Liver (tissue), 9 donors: Measurements from ENCODE around the gene ZKSCAN3. TPM values are rescaled to one million over a fixed set of nuclear protein-coding genes. Genes with fewer than 3 reads are reported as not detected.

ENCODE experiments used
- DNase-seq: peaks from one replicate; pipeline ENCODE4 v3.0.0-alpha.2; 2017; ENCODE audit warnings: low spot score
- H3K27ac ChIP-seq, 2 donors: one replicate each; pipeline ENCODE4 v1.7.0; 2013; ENCODE audit warnings: inconsistent platforms in 2 of 2, low read length in 2 of 2, control low read depth in 1 of 2, low read depth in 1 of 2, mild to moderate bottlenecking in 1 of 2
- H3K27me3 ChIP-seq, 4 donors: one replicate each; pipeline versions ENCODE4 v1.6.1 to v1.7.0; 2013; ENCODE audit warnings: low read length in 3 of 4, inconsistent platforms in 1 of 4, mild to moderate bottlenecking in 1 of 4, moderate library complexity in 1 of 4; ENCODE audit not compliant: control insufficient read depth in 4 of 4, insufficient read depth in 4 of 4
- H3K36me3 ChIP-seq, 4 donors: one replicate each; pipeline versions ENCODE4 v1.6.1 to v1.7.0; 2013; ENCODE audit warnings: low read length in 3 of 4, mild to moderate bottlenecking in 3 of 4, low read depth in 1 of 4, moderate library complexity in 1 of 4; ENCODE audit not compliant: control insufficient read depth in 4 of 4, insufficient read depth in 3 of 4
- H3K4me1 ChIP-seq, 4 donors: one replicate each; pipeline versions ENCODE4 v1.6.1 to v1.7.0; 2013; ENCODE audit warnings: low read length in 3 of 4, mild to moderate bottlenecking in 3 of 4, moderate library complexity in 1 of 4; ENCODE audit not compliant: control insufficient read depth in 4 of 4, insufficient read depth in 4 of 4
- H3K4me3 ChIP-seq, 3 donors: one replicate each; pipeline versions ENCODE4 v1.6.1 to v1.7.0; 2013; ENCODE audit warnings: low read length in 3 of 3, control low read depth in 1 of 3, low read depth in 1 of 3, mild to moderate bottlenecking in 1 of 3
- H3K9ac ChIP-seq, 2 donors: one replicate each; pipeline ENCODE4 v1.7.0; 2013; ENCODE audit warnings: low read length in 2 of 2, mild to moderate bottlenecking in 2 of 2, moderate library complexity in 2 of 2, control low read depth in 1 of 2, low read depth in 1 of 2
- H3K9me3 ChIP-seq, 4 donors: one replicate each; pipeline versions ENCODE4 v1.6.1 to v1.7.0; 2013; ENCODE audit warnings: low read length in 3 of 4; ENCODE audit not compliant: control insufficient read depth in 4 of 4
- CTCF ChIP-seq: fragments of 150-350 bp; IDR thresholded peaks from 2 replicates; pipeline ENCODE4 v1.5.1; 2017; ENCODE audit warnings: improper control_type of control experiment, low read depth, low read length; ENCODE audit not compliant: missing input control
- FOXA1 ChIP-seq: IDR thresholded peaks from 2 replicates; pipeline ENCODE4 v1.6.1; 2016; ENCODE audit warnings: antibody characterized with exemption
- FOXA2 ChIP-seq: IDR thresholded peaks from 2 replicates; pipeline ENCODE4 v1.6.1; 2016; ENCODE audit warnings: antibody characterized with exemption
- GABPA ChIP-seq, 2 donors: IDR thresholded peaks in 1 of 2; conservative IDR thresholded peaks in 1 of 2; 2 replicates each; pipeline ENCODE4 v1.6.1; 2016; ENCODE audit warnings: antibody characterized with exemption in 2 of 2, mild to moderate bottlenecking in 1 of 2, moderate library complexity in 1 of 2
- HNF4A ChIP-seq, 2 donors: conservative IDR thresholded peaks; 2 replicates each; pipeline ENCODE4 v1.6.1; 2016; ENCODE audit warnings: antibody characterized with exemption in 2 of 2, mild to moderate bottlenecking in 2 of 2
- HNF4G ChIP-seq: IDR thresholded peaks from 2 replicates; pipeline ENCODE4 v1.6.1; 2016; ENCODE audit warnings: antibody characterized with exemption
- JUND ChIP-seq, 2 donors: IDR thresholded peaks; 2 replicates each; pipeline ENCODE4 v1.6.1; 2016; ENCODE audit warnings: antibody characterized with exemption in 2 of 2
- MAX ChIP-seq: IDR thresholded peaks from 2 replicates; pipeline ENCODE4 v1.6.1; 2016; ENCODE audit warnings: antibody characterized with exemption
- NR2F2 ChIP-seq: IDR thresholded peaks from 2 replicates; pipeline ENCODE4 v1.6.1; 2016; ENCODE audit warnings: antibody characterized with exemption
- RAD21 ChIP-seq, 2 donors: IDR thresholded peaks; 2 replicates each; pipeline ENCODE4 v1.6.1; 2016; ENCODE audit warnings: antibody characterized with exemption in 2 of 2, mild to moderate bottlenecking in 2 of 2
- REST ChIP-seq: IDR thresholded peaks from 2 replicates; pipeline ENCODE4 v1.6.1; 2016; ENCODE audit warnings: antibody characterized with exemption, mild to moderate bottlenecking
- RXRA ChIP-seq, 2 donors: IDR thresholded peaks; 2 replicates each; pipeline ENCODE4 v1.6.1; 2017 to 2018; ENCODE audit warnings: antibody characterized with exemption in 2 of 2, mild to moderate bottlenecking in 1 of 2
- TAF1 ChIP-seq: conservative IDR thresholded peaks from 2 replicates; pipeline ENCODE4 v1.6.1; 2016; ENCODE audit warnings: antibody characterized with exemption, mild to moderate bottlenecking
- YY1 ChIP-seq: IDR thresholded peaks from 2 replicates; pipeline ENCODE4 v1.6.1; 2016; ENCODE audit warnings: antibody characterized with exemption, mild to moderate bottlenecking
- WGBS: extraction: QIAGEN DNeasy Blood & Tissue Kit; methylation state at CpG from one replicate; pipeline ENCODE4 v1.1.7; 2013; 5-methylcytosine and 5-hydroxymethylcytosine counted together
- polyA plus RNA-seq, 2 donors: library from polyadenylated mRNA; stranded (reverse) in 1 of 2; unstranded in 1 of 2; fragments of 200-250 nt in 1 of 2; fragments of >200 nt in 1 of 2; fragmentation: Nextera tagmentation in 1 of 2; extraction: Ambion mirVana in 1 of 2; gene quantifications; one replicate each; pipeline versions ENCODE4 v1.2.1 to v1.2.3, GENCODE V29; 2013 to 2015
- total RNA-seq, 2 donors: library from RNA; depleted of rRNA; stranded (reverse); fragments of >200 nt; gene quantifications; one replicate each; pipeline ENCODE4 v1.2.3, GENCODE V29; 2014
- TF ChIP-seq, protein P1 (sequence below): IDR thresholded peaks from 2 replicates; pipeline ENCODE4 v1.6.1; 2016; ENCODE audit warnings: antibody characterized with exemption
- donor health status: healthy.
- donor health status: healthy.
- donor health status: healthy.
- donor health status: healthy.
- donor health status: healthy.

ZKSCAN3 gene
- total and polyA plus RNA-seq, 4 donors = 0.93 to 8.8 (median 1.9) TPM

DNA sequence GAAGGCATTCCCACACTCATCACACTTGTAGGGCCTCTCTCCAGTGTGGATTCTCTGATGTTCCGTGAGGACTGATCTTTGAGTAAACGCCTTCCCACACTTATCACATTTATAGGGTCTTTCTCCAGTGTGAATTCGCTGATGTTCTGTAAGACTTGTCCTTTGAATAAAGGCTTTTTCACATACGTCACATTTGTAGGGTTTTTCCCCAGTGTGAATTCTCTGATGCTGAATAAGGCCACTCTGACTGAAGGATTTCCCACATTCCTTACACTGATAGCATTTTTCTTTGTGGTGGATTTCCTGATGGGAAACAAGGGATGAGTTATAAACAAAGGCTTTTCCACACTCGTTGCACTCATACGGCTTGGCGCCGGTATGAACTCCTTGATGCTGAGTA lies 40.9 kb downstream of the ZKSCAN3 start (continued):
- TF ChIP-seq REST = no peak
- no peak for TF ChIP-seq YY1
- TF ChIP-seq FOXA1 = no peak
- no peak for TF ChIP-seq MAX
- no peak for TF ChIP-seq JUND (IDR thresholded peaks at IDR 0.05)
- no peak for TF ChIP-seq TAF1

GRCh38 chr6:28393912-28394662 lies 44.3 kb downstream of the ZKSCAN3 start:
- Histone ChIP-seq H3K27ac (no peak overlapping the region), H3K4me1 (peaks cover 2 to 9% (median 6%) of the 10 kb centered on the region in 4 donors), H3K36me3 (peaks cover 7 to 32% (median 24%) of the 10 kb centered on the region in 4 donors), H3K9ac (no peak overlapping the region), H3K4me3 (no peak overlapping the region), H3K9me3 (no peaks in the 10 kb centered on the region), H3K27me3 (no peaks in the 10 kb centered on the region)
- TF ChIP-seq FOXA1 (no peak), HNF4A (conservative IDR thresholded peaks at IDR 0.05) (peak in 1 of 2 donors; percentile 35), NR2F2 (no peak), RAD21 (IDR thresholded peaks at IDR 0.05) (peak; percentile 37 to 62)
- 74% methylated on average over 5 of the region's 5 CpGs for WGBS
- DNase-seq = no peak

- Histone ChIP-seq H3K9me3 (no peaks in the 10 kb centered on the region), H3K4me3 (no peak overlapping the region), H3K27me3 (no peaks in the 10 kb centered on the region), H3K27ac (no peak overlapping the region), H3K9ac (no peak overlapping the region), H3K36me3 (peaks cover 7 to 15% (median 11%) of the 10 kb centered on the region in 4 donors), H3K4me1 (peaks cover 2 to 15% (median 7%) of the 10 kb centered on the region in 4 donors)
- TF ChIP-seq HNF4A (conservative IDR thresholded peaks at IDR 0.05) = no peak
- TF ChIP-seq FOXA2 = no peak
- TF ChIP-seq TAF1 = no peak
- no peak for TF ChIP-seq CTCF
- TF ChIP-seq MAX = no peak
- TF ChIP-seq RXRA (IDR thresholded peaks at IDR 0.05) = no peak
- TF ChIP-seq RAD21 (IDR thresholded peaks at IDR 0.05) = no peak
- TF ChIP-seq HNF4G = no peak
- no peak for TF ChIP-seq GABPA (IDR thresholded peaks at IDR 0.05 in 1 of 2, conservative IDR thresholded peaks at IDR 0.05 in 1 of 2)
- no peak for TF ChIP-seq NR2F2
- TF ChIP-seq JUND (IDR thresholded peaks at IDR 0.05) = no peak
- TF ChIP-seq, protein P1, sequence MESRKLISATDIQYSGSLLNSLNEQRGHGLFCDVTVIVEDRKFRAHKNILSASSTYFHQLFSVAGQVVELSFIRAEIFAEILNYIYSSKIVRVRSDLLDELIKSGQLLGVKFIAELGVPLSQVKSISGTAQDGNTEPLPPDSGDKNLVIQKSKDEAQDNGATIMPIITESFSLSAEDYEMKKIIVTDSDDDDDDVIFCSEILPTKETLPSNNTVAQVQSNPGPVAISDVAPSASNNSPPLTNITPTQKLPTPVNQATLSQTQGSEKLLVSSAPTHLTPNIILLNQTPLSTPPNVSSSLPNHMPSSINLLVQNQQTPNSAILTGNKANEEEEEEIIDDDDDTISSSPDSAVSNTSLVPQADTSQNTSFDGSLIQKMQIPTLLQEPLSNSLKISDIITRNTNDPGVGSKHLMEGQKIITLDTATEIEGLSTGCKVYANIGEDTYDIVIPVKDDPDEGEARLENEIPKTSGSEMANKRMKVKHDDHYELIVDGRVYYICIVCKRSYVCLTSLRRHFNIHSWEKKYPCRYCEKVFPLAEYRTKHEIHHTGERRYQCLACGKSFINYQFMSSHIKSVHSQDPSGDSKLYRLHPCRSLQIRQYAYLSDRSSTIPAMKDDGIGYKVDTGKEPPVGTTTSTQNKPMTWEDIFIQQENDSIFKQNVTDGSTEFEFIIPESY = no peak
- TF ChIP-seq FOXA1 = no peak
- no peak for DNase-seq
- WGBS = 96% methylated on average over 4 of the region's 4 CpGs
Observed at GRCh38 chr6:28395918-28396317, 46.2 kb downstream of the ZKSCAN3 start.
